ENCODE data around the gene ZFR. TPM values are rescaled to one million over a fixed set of nuclear protein-coding genes. Genes with fewer than 3 reads are reported as not detected.

The ZFR gene
- polyA plus RNA-seq, 1 of the 3 experiments (the other 2 are of a cell fraction): 24.6 TPM

DNA sequence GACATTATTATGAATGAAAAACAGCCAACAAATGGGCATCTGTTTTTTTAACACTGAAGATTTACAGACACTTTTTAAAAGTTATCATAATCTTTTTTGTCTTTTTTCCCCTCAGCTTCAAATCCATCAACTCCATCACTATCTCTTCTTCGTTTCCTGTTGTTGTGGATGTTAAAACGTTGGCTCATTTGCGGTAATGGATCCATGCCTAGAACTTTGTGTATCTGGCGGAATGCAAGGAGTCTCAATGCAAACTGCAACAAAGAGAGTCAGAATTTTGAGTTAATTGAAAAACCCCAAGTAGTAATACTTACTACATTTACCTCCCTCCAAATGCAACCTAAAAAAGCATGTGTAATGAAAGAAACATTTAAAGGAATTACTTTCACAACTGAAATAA, 88.9 kb downstream of the ZFR start:
- ChIA-PET CTCF (interaction anchor here (0.7 to 1.2 kb wide), 3 partner anchors 16 to 123 kb away, joined by 3 to 4 read pairs (median 3); no protein-coding TSS in a partner anchor), POLR2A (no interaction called here)
- no peaks in the 10 kb centered on the region for H3K9me3 ChIP-seq
- peaks cover 15% of the 10 kb centered on the region for H3F3A ChIP-seq (replicated peaks; ENCODE audit: insufficient read depth)
- no peak overlapping the region for H3K27ac ChIP-seq (ENCODE audit: low read depth in 2 of 2, low read length in 1 of 2)
- WGBS (ENCODE audit: low lambda C conversion rate): 89% methylated on average over 4 of the region's 4 CpGs
- peaks cover 24 to 66% of the 10 kb centered on the region in 2 experiments for H3K36me3 ChIP-seq (replicated peaks in 1 of 2; ENCODE audit: control insufficient read depth in 1 of 2, insufficient read depth in 2 of 2, low read length in 1 of 2)
- DNase-seq: no peak
- H3K4me2 ChIP-seq: no peak overlapping the region
- no peaks in the 10 kb centered on the region for H3K4me1 ChIP-seq (ENCODE audit: control insufficient read depth in 1 of 2, insufficient read depth in 2 of 2, low read depth in 1 of 2, low read length in 1 of 2)
- H2AFZ ChIP-seq (ENCODE audit: low read depth): no peak overlapping the region
- no peaks in the 10 kb centered on the region for H3K9me2 ChIP-seq
- H3K79me2 ChIP-seq (ENCODE audit: insufficient read depth): no peaks in the 10 kb centered on the region
- H3K4me3 ChIP-seq (ENCODE audit: low read depth in 2 of 2, low read length in 1 of 2): no peak overlapping the region
- no peaks in the 10 kb centered on the region for H3K27me3 ChIP-seq (ENCODE audit: insufficient read depth)
- no peaks in the 10 kb centered on the region for H4K20me1 ChIP-seq (ENCODE audit: insufficient read depth)
- H3K9ac ChIP-seq: no peak overlapping the region
- TF ChIP-seq SMC3 (IDR thresholded peaks at IDR 0.05; ENCODE audit: low read depth, low read length) (no peak), RXRA (IDR thresholded peaks at IDR 0.05; ENCODE audit: borderline replicate concordance, low read depth) (no peak), RCOR1 (IDR thresholded peaks at IDR 0.05; ENCODE audit: low read length) (no peak), YY1 (IDR thresholded peaks at IDR 0.05; ENCODE audit: low read depth) (no peak), RFX5 (IDR thresholded peaks at IDR 0.05; ENCODE audit: low read length) (no peak), POLR2AphosphoS5 (IDR thresholded peaks at IDR 0.05; ENCODE audit: low read depth, low read length) (no peak), CTCF (IDR thresholded peaks at IDR 0.05) (no peak), IRF3 (IDR thresholded peaks at IDR 0.05; ENCODE audit: low read depth, low read length) (no peak), MXI1 (IDR thresholded peaks at IDR 0.05; ENCODE audit: low read depth, low read length) (no peak), TAF1 (IDR thresholded peaks at IDR 0.05; ENCODE audit: borderline replicate concordance, low read depth, low read length) (no peak), EP300 (IDR thresholded peaks at IDR 0.05; ENCODE audit: borderline replicate concordance in 1 of 2, low read depth in 1 of 2, low read length in 1 of 2) (no peak), NRF1 (IDR thresholded peaks at IDR 0.05; ENCODE audit: low read depth, low read length) (no peak), SIN3A (IDR thresholded peaks at IDR 0.05; ENCODE audit: borderline replicate concordance, low read depth, low read length) (no peak), FOSL2 (IDR thresholded peaks at IDR 0.05; ENCODE audit: borderline replicate concordance, low read depth) (no peak), TCF12 (IDR thresholded peaks at IDR 0.05) (no peak), MEF2A (IDR thresholded peaks at IDR 0.05; ENCODE audit: borderline replicate concordance, low read depth) (no peak), ELF1 (IDR thresholded peaks at IDR 0.05) (no peak), TEAD4 (IDR thresholded peaks at IDR 0.05; ENCODE audit: borderline replicate concordance, insufficient read depth) (no peak)
